SK-N-SH (cell line): ENCODE data around the gene GPR143. TPM values are rescaled to one million over a fixed set of nuclear protein-coding genes. Genes with fewer than 3 reads are reported as not detected.

Experiments
- CTCF ChIA-PET: fragments of 300-600, 350-600 bp; formaldehyde crosslinking; extraction: SDS; loops from one replicate; lab custom pipeline; 2021; lab: Yijun Ruan, JAX
- POLR2A ChIA-PET: fragments of 350-600 bp; sonication (Branson Sonifier 250); formaldehyde crosslinking; extraction: SDS; loops from one replicate; lab custom pipeline; 2020; ENCODE audit warnings: antibody characterized with exemption, inconsistent platforms; lab: Yijun Ruan, JAX
- DNase-seq: peaks from one replicate; pipeline ENCODE4 v3.0.0; 2012
- H2AFZ ChIP-seq: fragments of 200-600 bp; sonication (generic); 2 replicates; pipeline ENCODE4 v1.8.1; 2016; ENCODE audit warnings: antibody characterized with exemption, mild to moderate bottlenecking, low read depth
- H3F3A ChIP-seq: fragments of 200-600 bp; sonication (generic); replicated peaks from 2 replicates; pipeline ENCODE3; 2016; ENCODE audit warnings: antibody characterized with exemption, mild to moderate bottlenecking; ENCODE audit not compliant: insufficient read depth
- H3K27ac ChIP-seq, 2 experiments: fragments of 200-500 bp in 1 of 2; fragments of 200-600 bp in 1 of 2; sonication (Bioruptor generic) in 1 of 2; sonication (generic), shearing (Covaris generic) in 1 of 2; 2 replicates each; pipeline versions ENCODE4 v1.5.1 to v1.6.1; 2014 to 2016; ENCODE audit warnings: low read depth in 2 of 2, inconsistent platforms in 1 of 2, low read length in 1 of 2, mild to moderate bottlenecking in 1 of 2, mixed read lengths in 1 of 2
- H3K27me3 ChIP-seq: fragments of 200-600 bp; sonication (generic), shearing (Covaris generic); 2 replicates; pipeline ENCODE4 v1.6.1; 2016; ENCODE audit warnings: mixed run types; ENCODE audit not compliant: insufficient read depth
- H3K36me3 ChIP-seq, 2 experiments: fragments of 200-500 bp in 1 of 2; fragments of 200-600 bp in 1 of 2; sonication (Bioruptor generic) in 1 of 2; sonication (generic) in 1 of 2; replicated peaks in 1 of 2; 2 replicates each; pipeline versions ENCODE3 to v1.5.1; 2014 to 2016; ENCODE audit warnings: low read length in 1 of 2, mild to moderate bottlenecking in 1 of 2; ENCODE audit not compliant: insufficient read depth in 2 of 2, control insufficient read depth in 1 of 2
- H3K4me1 ChIP-seq, 2 experiments: fragments of 200-500 bp in 1 of 2; fragments of 200-600 bp in 1 of 2; sonication (Bioruptor generic) in 1 of 2; sonication (generic), shearing (Covaris generic) in 1 of 2; 2 replicates each; pipeline versions ENCODE4 v1.5.1 to v1.6.1; 2014 to 2016; ENCODE audit warnings: low read depth in 1 of 2, low read length in 1 of 2, mixed run types in 1 of 2; ENCODE audit not compliant: insufficient read depth in 2 of 2, control insufficient read depth in 1 of 2
- H3K4me2 ChIP-seq: fragments of 200-600 bp; sonication (generic), shearing (Covaris generic); 2 replicates; pipeline ENCODE4 v1.6.1; 2017; ENCODE audit warnings: mixed run types
- H3K4me3 ChIP-seq, 2 experiments: fragments of 200-500 bp in 1 of 2; fragments of 200-600 bp in 1 of 2; sonication (Bioruptor generic) in 1 of 2; sonication (generic), shearing (Covaris generic) in 1 of 2; 2 replicates each; pipeline versions ENCODE4 v1.5.1 to v1.8.1; 2014 to 2016; ENCODE audit warnings: low read depth in 2 of 2, inconsistent platforms in 1 of 2, low read length in 1 of 2, mild to moderate bottlenecking in 1 of 2, mixed read lengths in 1 of 2, moderate library complexity in 1 of 2
- H3K79me2 ChIP-seq: fragments of 200-600 bp; sonication (generic); 2 replicates; pipeline ENCODE4 v1.8.1; 2017; ENCODE audit warnings: mild to moderate bottlenecking; ENCODE audit not compliant: insufficient read depth
- H3K9ac ChIP-seq: fragments of 200-600 bp; sonication (generic); 2 replicates; pipeline ENCODE4 v1.6.1; 2017; ENCODE audit warnings: mixed run types
- H3K9me2 ChIP-seq: fragments of 200-600 bp; sonication (generic); 2 replicates; pipeline ENCODE4 v1.6.1; 2017; ENCODE audit warnings: mixed run types
- H3K9me3 ChIP-seq: fragments of 200-600 bp; sonication (generic); 2 replicates; pipeline ENCODE4 v1.6.1; 2017; ENCODE audit warnings: mixed run types, mild to moderate bottlenecking, moderate library complexity
- H4K20me1 ChIP-seq: fragments of 200-600 bp; sonication (generic); 2 replicates; pipeline ENCODE4 v1.6.1; 2017; ENCODE audit warnings: mild to moderate bottlenecking, mixed run types; ENCODE audit not compliant: insufficient read depth
- CHD2 ChIP-seq: fragments of 150-350 bp; IDR thresholded peaks from 2 replicates; pipeline ENCODE4 v1.6.1; 2018; ENCODE audit warnings: low read length; ENCODE audit not compliant: partially characterized antibody
- CTCF ChIP-seq: fragments of 200-600 bp; sonication (generic); IDR thresholded peaks from 2 replicates; pipeline ENCODE4 v1.6.1; 2017; ENCODE audit warnings: antibody characterized with exemption, mild to moderate bottlenecking, moderate library complexity
- FOSL2 ChIP-seq: IDR thresholded peaks from 2 replicates; pipeline ENCODE4 v1.4.0; 2012; ENCODE audit warnings: low read depth, mild to moderate bottlenecking, moderate library complexity, borderline replicate concordance
- FOXJ3 ChIP-seq: sonication (generic); formaldehyde crosslinking; IDR thresholded peaks from 2 replicates; pipeline ENCODE4 v1.5.1; 2020; ENCODE audit warnings: mild to moderate bottlenecking, missing genetic modification reagents
- FOXM1 ChIP-seq: IDR thresholded peaks from 2 replicates; pipeline ENCODE4 v1.4.0; 2012; ENCODE audit warnings: low read depth, mild to moderate bottlenecking
- GABPA ChIP-seq: IDR thresholded peaks from 2 replicates; pipeline ENCODE4 v1.4.0; 2012; ENCODE audit warnings: low read depth, mild to moderate bottlenecking
- GATA2 ChIP-seq: sonication (generic); formaldehyde crosslinking; IDR thresholded peaks from 2 replicates; pipeline ENCODE4 v1.5.0; 2020; ENCODE audit warnings: mild to moderate bottlenecking, missing genetic modification reagents
- MEF2A ChIP-seq: IDR thresholded peaks from 2 replicates; pipeline ENCODE4 v1.4.0; 2012; ENCODE audit warnings: low read depth, borderline replicate concordance
- MXI1 ChIP-seq: IDR thresholded peaks from 2 replicates; pipeline ENCODE4 v1.6.1; 2012; ENCODE audit warnings: mild to moderate bottlenecking, low read depth, low read length, improper control_type of control experiment
- NFIC ChIP-seq: IDR thresholded peaks from 2 replicates; pipeline ENCODE4 v1.4.0; 2012; ENCODE audit warnings: borderline replicate concordance
- PBX3 ChIP-seq: IDR thresholded peaks from 2 replicates; pipeline ENCODE4; 2012
- POLR2AphosphoS5 ChIP-seq: IDR thresholded peaks from 2 replicates; pipeline ENCODE4 v1.6.1; 2012; ENCODE audit warnings: low read depth, low read length
- RCOR1 ChIP-seq: fragments of 150-350 bp; IDR thresholded peaks from 2 replicates; pipeline ENCODE4 v1.6.1; 2017; ENCODE audit warnings: antibody characterized with exemption, low read length
- TCF12 ChIP-seq: IDR thresholded peaks from 2 replicates; pipeline ENCODE4 v1.4.0; 2012
- YY1 ChIP-seq: IDR thresholded peaks from 2 replicates; pipeline ENCODE4 v1.4.0; 2012; ENCODE audit warnings: low read depth, mild to moderate bottlenecking
- ZBTB33 ChIP-seq: IDR thresholded peaks from 2 replicates; pipeline ENCODE4 v1.4.0; 2012; ENCODE audit warnings: low read depth, borderline replicate concordance
- WGBS: methylation state at CpG from one replicate; pipeline ENCODE4 v1.1.6; 2017; ENCODE audit warnings: low lambda C conversion rate; 5-methylcytosine and 5-hydroxymethylcytosine counted together
- polyA plus RNA-seq, 3 experiments: library from polyadenylated mRNA; depleted of rRNA; stranded (reverse); fragments of >200 nt; gene quantifications; 2 replicates each; pipeline ENCODE4 v1.2.3, GENCODE V29; 2012

GPR143 gene
- polyA plus RNA-seq, 1 of the 3 experiments (the other 2 are of a cell fraction): not detected

- Histone ChIP-seq H3K36me3 (no peaks in the 10 kb centered on the region), H2AFZ (no peak overlapping the region), H3K4me1 (no peaks in the 10 kb centered on the region), H3K9me2 (no peaks in the 10 kb centered on the region)
- no peak for DNase-seq
- TF ChIP-seq CTCF (no peak), POLR2AphosphoS5 (no peak), CHD2 (no peak), YY1 (no peak), NFIC (no peak), GABPA (no peak), ZBTB33 (no peak), FOXM1 (no peak), TCF12 (no peak), RCOR1 (no peak)
- TF ChIP-seq, all 33 proteins: peak for 0
- Histone ChIP-seq H3K9ac (no peak overlapping the region), H3K9me3 (no peaks in the 10 kb centered on the region), H3F3A (no peaks in the 10 kb centered on the region), H3K27ac (no peak overlapping the region), H4K20me1 (no peaks in the 10 kb centered on the region), H3K4me2 (no peak overlapping the region), H3K4me3 (no peak overlapping the region), H3K27me3 (no peaks in the 10 kb centered on the region), H3K79me2 (no peaks in the 10 kb centered on the region)
- ChIA-PET POLR2A (no interaction called here), CTCF (no interaction called here)
- 37% methylated on average over 9 of the region's 14 CpGs for WGBS
Measured at GRCh38 chrX:9807355-9808182, 41.9 kb upstream of the GPR143 start.

GRCh38 chrX:9805956-9806355, 40.3 kb upstream of the GPR143 start:
- Histone ChIP-seq H2AFZ (no peak overlapping the region), H3K4me1 (no peaks in the 10 kb centered on the region), H3K27ac (no peak overlapping the region), H3K27me3 (no peaks in the 10 kb centered on the region), H4K20me1 (no peaks in the 10 kb centered on the region), H3K9ac (no peak overlapping the region)
- CTCF ChIA-PET: no interaction called here
- no peak for TF ChIP-seq FOXJ3
- TF ChIP-seq MEF2A: no peak
- TF ChIP-seq PBX3: no peak
- TF ChIP-seq ZBTB33: no peak
- TF ChIP-seq CHD2: no peak
- TF ChIP-seq GABPA: no peak
- TF ChIP-seq FOSL2: no peak
- no peak for TF ChIP-seq GATA2
- TF ChIP-seq MXI1: no peak
- TF ChIP-seq, all 33 proteins: peak for 0
- Histone ChIP-seq H3K4me2 (no peak overlapping the region), H3F3A (no peaks in the 10 kb centered on the region), H3K36me3 (no peaks in the 10 kb centered on the region), H3K4me3 (no peak overlapping the region), H3K9me3 (no peaks in the 10 kb centered on the region), H3K9me2 (no peaks in the 10 kb centered on the region), H3K79me2 (no peaks in the 10 kb centered on the region)
- POLR2A ChIA-PET: no interaction called here
- 51% methylated on average over 7 of the region's 7 CpGs for WGBS
- no peak for DNase-seq
